ENCODE data around the gene OR5K4. TPM values are rescaled to one million over a fixed set of nuclear protein-coding genes. Genes with fewer than 3 reads are reported as not detected.

OR5K4 gene
- total and polyA plus RNA-seq, 8 donors: not detected

GRCh38 chr3:98350082-98350481 is 3.6 kb upstream of the OR5K4 start:
- H3K27me3 ChIP-seq: no peaks in the 10 kb centered on the region
- H3K4me3 ChIP-seq: no peak overlapping the region
- no peaks in the 10 kb centered on the region for H3K4me1 ChIP-seq
- H3K9me3 ChIP-seq: no peaks in the 10 kb centered on the region
- no peak overlapping the region for H3K27ac ChIP-seq
- H3K36me3 ChIP-seq: no peaks in the 10 kb centered on the region
- intact Hi-C loops (cut with DNase I): no loop called here
- DNase-seq: no peak
- ATAC-seq: no peak
- no peak for TF ChIP-seq CTCF (IDR thresholded peaks at IDR 0.05)

GRCh38 chr3:98359250-98359649 is 5.6 kb downstream of the OR5K4 start:
- H3K9me3 ChIP-seq: peaks cover 0 to 17% of the 10 kb centered on the region in 2 donors
- no peaks in the 10 kb centered on the region for H3K27me3 ChIP-seq
- no peak for TF ChIP-seq CTCF (IDR thresholded peaks at IDR 0.05)
- no peak overlapping the region for H3K27ac ChIP-seq
- ATAC-seq (no peak), DNase-seq (no peak)
- no peak overlapping the region for H3K4me3 ChIP-seq
- no peaks in the 10 kb centered on the region for H3K4me1 ChIP-seq
- H3K36me3 ChIP-seq: no peaks in the 10 kb centered on the region
- intact Hi-C loops (cut with DNase I): no loop called here

GRCh38 chr3:98359993-98360675 is 6.5 kb downstream of the OR5K4 start:
- Histone ChIP-seq H3K27ac (no peak overlapping the region), H3K36me3 (no peaks in the 10 kb centered on the region), H3K27me3 (no peaks in the 10 kb centered on the region), H3K4me1 (no peaks in the 10 kb centered on the region), H3K9me3 (peaks cover 0 to 21% of the 10 kb centered on the region in 2 donors), H3K4me3 (no peak overlapping the region)
- intact Hi-C loops (cut with DNase I): no loop called here
- ATAC-seq (no peak), DNase-seq (no peak)
- TF ChIP-seq CTCF (IDR thresholded peaks at IDR 0.05): no peak

GRCh38 chr3:98360681-98361080 is 7.0 kb downstream of the OR5K4 start:
- ATAC-seq (no peak), DNase-seq (no peak)
- Histone ChIP-seq H3K36me3 (no peaks in the 10 kb centered on the region), H3K27me3 (no peaks in the 10 kb centered on the region), H3K4me1 (no peaks in the 10 kb centered on the region), H3K4me3 (no peak overlapping the region), H3K27ac (no peak overlapping the region), H3K9me3 (peaks cover 0 to 25% of the 10 kb centered on the region in 2 donors)
- TF ChIP-seq CTCF (IDR thresholded peaks at IDR 0.05): no peak
- intact Hi-C loops (cut with DNase I): no loop called here

- Histone ChIP-seq H3K27me3 (no peaks in the 10 kb centered on the region), H3K36me3 (no peaks in the 10 kb centered on the region), H3K27ac (no peak overlapping the region), H3K4me3 (no peak overlapping the region), H3K9me3 (peaks cover 0 to 25% of the 10 kb centered on the region in 2 donors), H3K4me1 (no peaks in the 10 kb centered on the region)
- no peak for TF ChIP-seq CTCF (IDR thresholded peaks at IDR 0.05)
- intact Hi-C loops (cut with DNase I): no loop called here
- DNase-seq: no peak
- ATAC-seq: no peak
Measured at GRCh38 chr3:98361289-98361688, 7.6 kb downstream of the OR5K4 start.

Data from left lung (tissue), 10 donors.